GM18909 (cell line): ENCODE data around the gene FBXL20.

Experiments
- ATAC-seq: cut with Tn5 transposase; IDR thresholded peaks from one replicate; pipeline ENCODE4 v1.9.1; 2021; ENCODE audit warnings: mild to moderate bottlenecking; ENCODE audit not compliant: unreplicated experiment, poor library complexity

Gene FBXL20

GRCh38 chr17:39231091-39231561 is 170.3 kb downstream of the FBXL20 start:
- ATAC-seq, result no peak

GRCh38 chr17:39230361-39230760 is 171.1 kb downstream of the FBXL20 start:
- ATAC-seq, result no peak

- no peak for ATAC-seq
These were observed 172.0 kb downstream of the FBXL20 start for GRCh38 chr17:39229274-39229913.

- ATAC-seq, result no peak
These were observed 174.0 kb downstream of the FBXL20 start for GRCh38 chr17:39227364-39227919.

GRCh38 chr17:39225959-39226683 is 175.3 kb downstream of the FBXL20 start:
- ATAC-seq, result no peak

GRCh38 chr17:39225308-39225958 is 176.0 kb downstream of the FBXL20 start, which contains the start of gene STAC2:
STAC2 (minus strand) TSS chr17:39225945; CDS start chr17:39225502, 443 bp downstream.
- no peak for ATAC-seq

- ATAC-seq, result no peak
These were observed 176.6 kb downstream of the FBXL20 start for GRCh38 chr17:39224778-39225307.

- ATAC-seq, result no peak
These were observed 177.3 kb downstream of the FBXL20 start for GRCh38 chr17:39223907-39224777.

- ATAC-seq, result no peak
These were observed 178.3 kb downstream of the FBXL20 start for GRCh38 chr17:39222866-39223834.

GRCh38 chr17:39222151-39222550 is 179.3 kb downstream of the FBXL20 start:
- ATAC-seq, result no peak

GRCh38 chr17:39221572-39221971 is 179.9 kb downstream of the FBXL20 start:
- no peak for ATAC-seq

GRCh38 chr17:39219647-39220154 is 181.7 kb downstream of the FBXL20 start:
- ATAC-seq, result no peak

- no peak for ATAC-seq
These were observed 182.5 kb downstream of the FBXL20 start for GRCh38 chr17:39218906-39219305.

- no peak for ATAC-seq
These were observed 183.6 kb downstream of the FBXL20 start for GRCh38 chr17:39217734-39218369.

- no peak for ATAC-seq
These were observed 187.6 kb downstream of the FBXL20 start for GRCh38 chr17:39213852-39214251.

- no peak for ATAC-seq
These were observed 188.5 kb downstream of the FBXL20 start for GRCh38 chr17:39212841-39213480.

- no peak for ATAC-seq
These were observed 189.1 kb downstream of the FBXL20 start for GRCh38 chr17:39212195-39212810.
